SW 1271 (cell line): ENCODE results near the gene MS4A8.

Experiments
- DNase-seq, 2 experiments: peaks; one replicate each; lab custom pipeline; 2025; lab: John Stamatoyannopoulos, UW

The MS4A8 gene

DNA sequence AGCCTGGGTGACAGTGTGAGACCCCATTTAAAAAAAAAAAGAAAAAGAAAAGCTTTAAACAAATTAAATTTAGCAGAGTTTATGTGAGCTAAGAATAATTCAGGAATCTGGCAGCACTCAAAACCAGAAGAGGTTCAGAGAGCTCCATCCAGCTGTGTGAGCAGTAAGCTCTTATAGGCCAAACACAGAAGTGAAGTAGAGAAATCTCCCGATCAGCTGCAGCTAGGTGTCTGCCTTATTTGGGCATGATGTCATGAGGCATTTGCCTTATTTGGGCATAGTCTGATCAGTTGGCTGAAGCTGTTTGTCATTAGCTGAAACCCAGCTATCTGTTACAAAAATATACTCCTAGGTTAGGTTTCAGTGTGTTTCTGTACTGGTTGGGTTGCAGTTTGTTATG lies 65.5 kb downstream of the MS4A8 start:
- DNase-seq: no peak

DNA sequence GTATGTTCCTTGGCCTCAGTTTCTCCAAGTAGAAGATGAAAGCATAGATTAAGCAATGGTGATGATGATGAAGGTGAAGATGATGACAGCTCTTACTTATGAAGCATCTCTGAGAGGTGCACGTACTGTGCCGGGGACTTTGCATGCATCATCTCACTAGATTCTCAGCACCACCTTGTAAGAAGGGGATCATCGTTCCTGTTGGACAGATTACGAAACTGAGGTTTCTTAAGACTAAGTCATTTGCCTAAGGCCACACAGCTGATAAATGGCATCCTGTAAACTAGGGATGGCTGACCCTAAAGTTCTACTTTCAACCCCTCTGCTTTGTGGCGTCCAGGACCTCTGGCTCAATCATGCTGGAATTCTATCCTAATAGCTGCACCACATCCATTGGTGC lies 65.9 kb downstream of the MS4A8 start:
- DNase-seq: no peak
